HepG2 (cell line): ENCODE results near the gene ZBTB46. TPM values are rescaled to one million over a fixed set of nuclear protein-coding genes. Genes with fewer than 3 reads are reported as not detected.

Experiments used
- ATRX ChIP-seq: sonication (generic); formaldehyde crosslinking; IDR thresholded peaks from 2 replicates; pipeline ENCODE4 v1.4.0; 2020; ENCODE audit warnings: missing genetic modification reagents, borderline replicate concordance
- FIP1L1 ChIP-seq: fragments of 200-400 bp; formaldehyde crosslinking; IDR thresholded peaks from 2 replicates; pipeline ENCODE4 v1.6.1; 2018; ENCODE audit warnings: low read depth, mild to moderate bottlenecking, low read length, moderate library complexity, borderline replicate concordance; ENCODE audit not compliant: insufficient read depth
- FOXO1 ChIP-seq: sonication (generic); formaldehyde crosslinking; IDR thresholded peaks from 2 replicates; pipeline ENCODE4 v1.4.0; 2020; ENCODE audit warnings: missing genetic modification reagents
- HNRNPUL1 ChIP-seq: fragments of 200-400 bp; formaldehyde crosslinking; IDR thresholded peaks from 2 replicates; pipeline ENCODE4 v1.6.1; 2017; ENCODE audit warnings: low read depth, mild to moderate bottlenecking, low read length, moderate library complexity
- HOXA3 ChIP-seq: sonication (generic); formaldehyde crosslinking; IDR thresholded peaks from 2 replicates; pipeline ENCODE4 v1.5.0; 2020; ENCODE audit warnings: missing genetic modification reagents
- ONECUT2 ChIP-seq: sonication (generic); formaldehyde crosslinking; IDR thresholded peaks from 2 replicates; pipeline ENCODE4 v1.4.0; 2020; ENCODE audit warnings: missing genetic modification reagents
- RBFOX2 ChIP-seq: fragments of 200-400 bp; formaldehyde crosslinking; IDR thresholded peaks from 2 replicates; pipeline ENCODE4 v1.6.1; 2017; ENCODE audit warnings: low read depth, mild to moderate bottlenecking, low read length
- RORA ChIP-seq: sonication (generic); formaldehyde crosslinking; IDR thresholded peaks from 2 replicates; pipeline ENCODE4 v1.5.0; 2020; ENCODE audit warnings: mild to moderate bottlenecking, missing genetic modification reagents, moderate library complexity
- SATB2 ChIP-seq: sonication (generic); formaldehyde crosslinking; IDR thresholded peaks from 2 replicates; pipeline ENCODE4 v1.5.0; 2020; ENCODE audit warnings: missing genetic modification reagents
- TEAD3 ChIP-seq: optimal IDR thresholded peaks from 2 replicates; pipeline ENCODE3; 2016; ENCODE audit warnings: borderline replicate concordance
- U2AF1 ChIP-seq: fragments of 200-400 bp; formaldehyde crosslinking; optimal IDR thresholded peaks from 2 replicates; pipeline ENCODE3; 2017; ENCODE audit warnings: mild to moderate bottlenecking, low read depth, low read length
- YEATS2 ChIP-seq: sonication (generic); formaldehyde crosslinking; IDR thresholded peaks from 2 replicates; pipeline ENCODE4 v1.4.0; 2020; ENCODE audit warnings: missing genetic modification reagents, borderline replicate concordance
- ZNF232 ChIP-seq: sonication (generic); formaldehyde crosslinking; IDR thresholded peaks from 2 replicates; pipeline ENCODE4 v1.4.0; 2020; ENCODE audit warnings: missing genetic modification reagents, borderline replicate concordance
- ZNF460 ChIP-seq: sonication (generic); formaldehyde crosslinking; IDR thresholded peaks from 2 replicates; pipeline ENCODE4 v1.5.1; 2020; ENCODE audit warnings: missing genetic modification reagents, mild to moderate bottlenecking, borderline replicate concordance
- ZNF501 ChIP-seq: sonication (generic); formaldehyde crosslinking; IDR thresholded peaks from 2 replicates; pipeline ENCODE4 v1.5.1; 2020; ENCODE audit warnings: mild to moderate bottlenecking, moderate library complexity, missing genetic modification reagents
- ZNF605 ChIP-seq: sonication (generic); formaldehyde crosslinking; IDR thresholded peaks from 2 replicates; pipeline ENCODE4 v1.8.0; 2022; ENCODE audit warnings: mild to moderate bottlenecking, missing genetic modification reagents
- ZNF720 ChIP-seq: sonication (generic); formaldehyde crosslinking; IDR thresholded peaks from 2 replicates; pipeline ENCODE4 v1.4.0; 2020; ENCODE audit warnings: missing genetic modification reagents
- ZNF768 ChIP-seq: sonication (generic); formaldehyde crosslinking; IDR thresholded peaks from 2 replicates; pipeline ENCODE4 v1.4.0; 2020; ENCODE audit warnings: missing genetic modification reagents
- ZNF773 ChIP-seq: sonication (generic); formaldehyde crosslinking; IDR thresholded peaks from 2 replicates; pipeline ENCODE4 v1.4.0; 2020; ENCODE audit warnings: missing genetic modification reagents, borderline replicate concordance
- polyA plus RNA-seq, 8 experiments: library from polyadenylated mRNA; depleted of rRNA in 3 of 8; stranded (reverse) in 7 of 8; unstranded in 1 of 8; fragments of >200 nt; fragmentation: Illumina TruSeq in 4 of 8; extraction: Trizol in 4 of 8; gene quantifications; 2 replicates each; pipeline versions ENCODE4 v1.2.1 to v1.2.3, GENCODE V29; 2011 to 2016; ENCODE audit warnings: low read depth in 4 of 8, missing spikeins in 1 of 8, mixed read lengths in 1 of 8; ENCODE audit not compliant: insufficient read depth in 1 of 8
- total RNA-seq, 5 experiments: library from RNA; depleted of rRNA; stranded (reverse); fragments of >200 nt; fragmentation: Illumina TruSeq; extraction: Trizol; gene quantifications; 2 replicates each; pipeline ENCODE4 v1.2.3, GENCODE V29; 2016; ENCODE audit warnings: low read depth in 1 of 5
- TF ChIP-seq, protein P1 (sequence below): sonication (generic); formaldehyde crosslinking; IDR thresholded peaks from 2 replicates; pipeline ENCODE4 v1.4.0; 2020; ENCODE audit warnings: mild to moderate bottlenecking, missing genetic modification reagents
- TF ChIP-seq, protein P2 (sequence below): sonication (generic); formaldehyde crosslinking; IDR thresholded peaks from 2 replicates; pipeline ENCODE4 v1.9.0; 2021; ENCODE audit warnings: missing genetic modification reagents, borderline replicate concordance
- TF ChIP-seq, protein P3 (sequence below): sonication (generic); formaldehyde crosslinking; IDR thresholded peaks from 2 replicates; pipeline ENCODE4 v1.8.0; 2022; ENCODE audit warnings: low read depth, missing genetic modification reagents
- TF ChIP-seq, protein P4 (sequence below): sonication (generic); formaldehyde crosslinking; IDR thresholded peaks from 2 replicates; pipeline ENCODE4 v1.5.0; 2020; ENCODE audit warnings: missing genetic modification reagents
- TF ChIP-seq, protein P5 (sequence below): sonication (generic); formaldehyde crosslinking; conservative IDR thresholded peaks from 2 replicates; pipeline ENCODE4 v1.8.0; 2022; ENCODE audit warnings: low read depth, missing genetic modification reagents

ZBTB46 gene
- total and polyA plus RNA-seq, 2 of the 13 experiments (the other 11 are each of a cell fraction or from before 2014, with no cell fraction given): 1.6 to 13.5 TPM

DNA sequence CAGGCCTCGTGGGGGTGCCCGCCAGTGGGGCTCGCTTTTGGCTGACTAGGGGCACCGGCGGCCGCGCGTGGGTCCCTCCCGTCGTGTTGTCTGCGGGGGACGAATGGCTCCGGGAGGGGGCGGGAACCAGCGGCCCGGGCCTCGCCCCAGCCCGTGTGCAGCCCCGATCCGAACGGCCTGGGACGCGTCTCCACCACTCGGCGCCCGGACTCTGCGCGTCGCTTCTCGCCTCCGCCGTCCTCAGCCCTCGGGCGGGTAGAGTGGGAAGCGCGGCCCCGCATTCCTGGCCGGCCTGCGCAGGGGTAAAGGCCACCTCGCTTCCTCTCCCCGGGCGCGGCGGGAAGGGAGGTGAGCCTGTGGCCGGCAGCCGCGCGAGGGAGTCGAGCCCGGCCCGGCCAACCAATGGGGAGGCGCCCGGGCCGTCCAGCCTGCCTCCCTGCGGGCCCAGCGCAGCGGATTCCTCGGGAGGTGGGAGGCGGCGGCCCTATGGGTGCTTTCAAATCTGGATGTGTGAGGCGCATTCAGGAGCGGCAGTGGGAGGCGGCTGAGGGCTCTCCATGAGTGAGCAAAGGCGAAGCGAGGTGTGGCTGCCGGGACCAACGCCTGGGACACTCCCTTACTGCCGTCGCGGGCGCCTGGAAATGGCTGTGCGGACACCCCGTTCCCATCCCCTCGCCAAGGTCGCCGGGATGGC lies 1.1 kb upstream of the ZBTB46 start (continued):
- TF ChIP-seq, protein P1, sequence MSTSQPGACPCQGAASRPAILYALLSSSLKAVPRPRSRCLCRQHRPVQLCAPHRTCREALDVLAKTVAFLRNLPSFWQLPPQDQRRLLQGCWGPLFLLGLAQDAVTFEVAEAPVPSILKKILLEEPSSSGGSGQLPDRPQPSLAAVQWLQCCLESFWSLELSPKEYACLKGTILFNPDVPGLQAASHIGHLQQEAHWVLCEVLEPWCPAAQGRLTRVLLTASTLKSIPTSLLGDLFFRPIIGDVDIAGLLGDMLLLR (CRISPR knock-in tag): peak; percentile 77; the same call in 1 of the 2 replicates
- no peak for TF ChIP-seq RORA
- peak; percentile 75 for TF ChIP-seq ZNF605
- TF ChIP-seq ONECUT2 (CRISPR knock-in tag): no peak
- TF ChIP-seq, protein P2, sequence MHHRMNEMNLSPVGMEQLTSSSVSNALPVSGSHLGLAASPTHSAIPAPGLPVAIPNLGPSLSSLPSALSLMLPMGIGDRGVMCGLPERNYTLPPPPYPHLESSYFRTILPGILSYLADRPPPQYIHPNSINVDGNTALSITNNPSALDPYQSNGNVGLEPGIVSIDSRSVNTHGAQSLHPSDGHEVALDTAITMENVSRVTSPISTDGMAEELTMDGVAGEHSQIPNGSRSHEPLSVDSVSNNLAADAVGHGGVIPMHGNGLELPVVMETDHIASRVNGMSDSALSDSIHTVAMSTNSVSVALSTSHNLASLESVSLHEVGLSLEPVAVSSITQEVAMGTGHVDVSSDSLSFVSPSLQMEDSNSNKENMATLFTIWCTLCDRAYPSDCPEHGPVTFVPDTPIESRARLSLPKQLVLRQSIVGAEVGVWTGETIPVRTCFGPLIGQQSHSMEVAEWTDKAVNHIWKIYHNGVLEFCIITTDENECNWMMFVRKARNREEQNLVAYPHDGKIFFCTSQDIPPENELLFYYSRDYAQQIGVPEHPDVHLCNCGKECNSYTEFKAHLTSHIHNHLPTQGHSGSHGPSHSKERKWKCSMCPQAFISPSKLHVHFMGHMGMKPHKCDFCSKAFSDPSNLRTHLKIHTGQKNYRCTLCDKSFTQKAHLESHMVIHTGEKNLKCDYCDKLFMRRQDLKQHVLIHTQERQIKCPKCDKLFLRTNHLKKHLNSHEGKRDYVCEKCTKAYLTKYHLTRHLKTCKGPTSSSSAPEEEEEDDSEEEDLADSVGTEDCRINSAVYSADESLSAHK: no peak; the same call in 1 of the 2 replicates
- no peak for TF ChIP-seq ZNF460 (CRISPR knock-in tag)
- TF ChIP-seq ZNF501 (CRISPR knock-in tag): peak; percentile 86
- TF ChIP-seq, protein P3, sequence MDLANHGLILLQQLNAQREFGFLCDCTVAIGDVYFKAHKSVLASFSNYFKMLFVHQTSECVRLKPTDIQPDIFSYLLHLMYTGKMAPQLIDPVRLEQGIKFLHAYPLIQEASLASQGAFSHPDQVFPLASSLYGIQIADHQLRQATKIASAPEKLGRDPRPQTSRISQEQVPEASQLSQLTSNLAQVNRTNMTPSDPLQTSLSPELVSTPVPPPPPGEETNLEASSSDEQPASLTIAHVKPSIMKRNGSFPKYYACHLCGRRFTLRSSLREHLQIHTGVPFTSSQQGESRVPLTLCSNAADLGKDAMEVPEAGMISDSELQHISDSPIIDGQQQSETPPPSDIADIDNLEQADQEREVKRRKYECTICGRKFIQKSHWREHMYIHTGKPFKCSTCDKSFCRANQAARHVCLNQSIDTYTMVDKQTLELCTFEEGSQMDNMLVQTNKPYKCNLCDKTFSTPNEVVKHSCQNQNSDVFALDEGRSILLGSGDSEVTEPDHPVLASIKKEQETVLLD (CRISPR knock-in tag): no peak; the same call in 1 of the 2 replicates
- TF ChIP-seq HNRNPUL1: no peak
- TF ChIP-seq, protein P4, sequence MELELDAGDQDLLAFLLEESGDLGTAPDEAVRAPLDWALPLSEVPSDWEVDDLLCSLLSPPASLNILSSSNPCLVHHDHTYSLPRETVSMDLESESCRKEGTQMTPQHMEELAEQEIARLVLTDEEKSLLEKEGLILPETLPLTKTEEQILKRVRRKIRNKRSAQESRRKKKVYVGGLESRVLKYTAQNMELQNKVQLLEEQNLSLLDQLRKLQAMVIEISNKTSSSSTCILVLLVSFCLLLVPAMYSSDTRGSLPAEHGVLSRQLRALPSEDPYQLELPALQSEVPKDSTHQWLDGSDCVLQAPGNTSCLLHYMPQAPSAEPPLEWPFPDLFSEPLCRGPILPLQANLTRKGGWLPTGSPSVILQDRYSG (CRISPR knock-in tag): no peak
- TF ChIP-seq TEAD3 (CRISPR knock-in tag): peak; percentile 84
- no peak for TF ChIP-seq YEATS2
- TF ChIP-seq HOXA3 (CRISPR knock-in tag): peak; percentile 72
- no peak for TF ChIP-seq ZNF232
- no peak for TF ChIP-seq ZNF720 (CRISPR knock-in tag)
- peak; percentile 58; the same call in 1 of the 2 replicates for TF ChIP-seq ZNF768 (CRISPR knock-in tag)
- no peak for TF ChIP-seq SATB2
- TF ChIP-seq, protein P5, sequence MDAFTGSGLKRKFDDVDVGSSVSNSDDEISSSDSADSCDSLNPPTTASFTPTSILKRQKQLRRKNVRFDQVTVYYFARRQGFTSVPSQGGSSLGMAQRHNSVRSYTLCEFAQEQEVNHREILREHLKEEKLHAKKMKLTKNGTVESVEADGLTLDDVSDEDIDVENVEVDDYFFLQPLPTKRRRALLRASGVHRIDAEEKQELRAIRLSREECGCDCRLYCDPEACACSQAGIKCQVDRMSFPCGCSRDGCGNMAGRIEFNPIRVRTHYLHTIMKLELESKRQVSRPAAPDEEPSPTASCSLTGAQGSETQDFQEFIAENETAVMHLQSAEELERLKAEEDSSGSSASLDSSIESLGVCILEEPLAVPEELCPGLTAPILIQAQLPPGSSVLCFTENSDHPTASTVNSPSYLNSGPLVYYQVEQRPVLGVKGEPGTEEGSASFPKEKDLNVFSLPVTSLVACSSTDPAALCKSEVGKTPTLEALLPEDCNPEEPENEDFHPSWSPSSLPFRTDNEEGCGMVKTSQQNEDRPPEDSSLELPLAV (CRISPR knock-in tag): 0 out of 2 replicates have a peak, but pooled peaks have one; percentile 65
- TF ChIP-seq U2AF1: no peak
- TF ChIP-seq ATRX (CRISPR knock-in tag): no peak
- TF ChIP-seq RBFOX2: peak; percentile 73
- 0 out of 2 replicates have a peak, but pooled peaks have one; percentile 44 for TF ChIP-seq FIP1L1
- TF ChIP-seq FOXO1 (CRISPR knock-in tag): no peak
- TF ChIP-seq ZNF773 (CRISPR knock-in tag): 0 out of 2 replicates have a peak, but pooled peaks have one; percentile 23
